Hepatocyte (in vitro differentiated cells): ENCODE results near the gene CBX1. TPM values are rescaled to one million over a fixed set of nuclear protein-coding genes. Genes with fewer than 3 reads are reported as not detected.
"Not testable (repeated sequence)": the region's sequence is repeated elsewhere in the genome, so short reads cannot be mapped to it uniquely, and the experiment has no call there.

Experiments used
- DNase-seq: peaks from one replicate; pipeline ENCODE4 v3.0.0-alpha.2; 2016; ENCODE audit warnings: low spot score
- H2AFZ ChIP-seq: fragments of 200-600 bp; sonication (generic); 2 replicates; pipeline ENCODE4 v1.6.0; 2016; ENCODE audit warnings: antibody characterized with exemption, mild to moderate bottlenecking
- H3K27ac ChIP-seq: fragments of 200-600 bp; sonication (generic); 2 replicates; pipeline ENCODE4 v1.5.1; 2016; ENCODE audit warnings: mild to moderate bottlenecking
- H3K27me3 ChIP-seq: fragments of 200-600 bp; sonication (generic); 2 replicates; pipeline ENCODE4 v1.6.1; 2016
- H3K36me3 ChIP-seq: fragments of 200-600 bp; sonication (generic); replicated peaks from 2 replicates; pipeline ENCODE4 v1.5.1; 2016; ENCODE audit warnings: low read depth; ENCODE audit not compliant: insufficient read depth
- H3K4me1 ChIP-seq: fragments of 200-600 bp; sonication (generic); 2 replicates; pipeline ENCODE4 v1.5.1; 2016; ENCODE audit warnings: mild to moderate bottlenecking, moderate library complexity; ENCODE audit not compliant: insufficient read depth
- H3K4me2 ChIP-seq: fragments of 200-600 bp; sonication (generic); 2 replicates; pipeline ENCODE4 v1.6.0; 2016
- H3K4me3 ChIP-seq: fragments of 200-600 bp; sonication (generic); 2 replicates; pipeline ENCODE4 v1.5.1; 2016; ENCODE audit warnings: mild to moderate bottlenecking
- H3K79me2 ChIP-seq: fragments of 200-600 bp; sonication (generic); 2 replicates; pipeline ENCODE4 v1.6.0; 2017; ENCODE audit warnings: mild to moderate bottlenecking
- H3K9me2 ChIP-seq: fragments of 200-600 bp; sonication (generic); replicated peaks from 2 replicates; pipeline ENCODE4 v1.6.0; 2017; ENCODE audit warnings: mild to moderate bottlenecking; ENCODE audit not compliant: insufficient read depth
- H3K9me3 ChIP-seq: fragments of 200-600 bp; sonication (generic); 2 replicates; pipeline ENCODE4 v1.5.1; 2016; ENCODE audit warnings: low read depth, mild to moderate bottlenecking
- H4K20me1 ChIP-seq: fragments of 200-600 bp; sonication (generic); 2 replicates; pipeline ENCODE4 v1.6.0; 2016; ENCODE audit warnings: mild to moderate bottlenecking; ENCODE audit not compliant: insufficient read depth, poor library complexity, severe bottlenecking
- CTCF ChIP-seq: fragments of 200-600 bp; sonication (generic); IDR thresholded peaks from 2 replicates; pipeline ENCODE4 v1.5.1; 2016; ENCODE audit warnings: antibody characterized with exemption, mild to moderate bottlenecking; ENCODE audit not compliant: poor library complexity
- EZH2 ChIP-seq: fragments of 200-600 bp; sonication (generic); IDR thresholded peaks from 2 replicates; pipeline ENCODE4 v1.6.1; 2016; ENCODE audit warnings: antibody characterized with exemption, mild to moderate bottlenecking, borderline replicate concordance
- EZH2phosphoT487 ChIP-seq: fragments of 200-600 bp; sonication (generic); IDR thresholded peaks from one replicate; pipeline ENCODE4 v1.6.1; 2018; ENCODE audit warnings: antibody characterized with exemption, mild to moderate bottlenecking, low read depth, moderate library complexity; ENCODE audit not compliant: unreplicated experiment, severe bottlenecking
- WGBS: methylation state at CpG from one replicate; pipeline ENCODE4 v1.1.6; 2016; ENCODE audit warnings: low lambda C conversion rate; ENCODE audit errors: missing lambda C conversion rate; 5-methylcytosine and 5-hydroxymethylcytosine counted together
- polyA plus RNA-seq: library from polyadenylated mRNA; unstranded; fragments of >200 nt; fragmentation: Nextera tagmentation; extraction: Ambion mirVana; gene quantifications from 2 replicates; pipeline ENCODE4 v1.2.1, GENCODE V29; 2016
- total RNA-seq: library from RNA; depleted of rRNA; stranded (reverse); fragments of >200 nt; gene quantifications from 2 replicates; pipeline ENCODE4 v1.2.3, GENCODE V29; 2014

CBX1 gene
- total and polyA plus RNA-seq, 2 experiments from 2014 or later: 20.7 to 49.0 TPM

- no peaks in the 10 kb centered on the region for H3K36me3 ChIP-seq
- H4K20me1 ChIP-seq: peaks cover 60% of the 10 kb centered on the region
- peaks cover 99% of the 10 kb centered on the region for H3K79me2 ChIP-seq
- H3K9me3 ChIP-seq: no peaks in the 10 kb centered on the region
- TF ChIP-seq EZH2phosphoT487: no peak
- TF ChIP-seq CTCF: no peak
- no peak for TF ChIP-seq EZH2
- no peak overlapping the region for H3K4me2 ChIP-seq
- H3K9me2 ChIP-seq: no peaks in the 10 kb centered on the region
- WGBS: 79% methylated on average over 4 of the region's 4 CpGs
- H3K4me3 ChIP-seq: no peak overlapping the region
- peak overlapping the region; percentile 31 for H3K27ac ChIP-seq
- no peak overlapping the region for H2AFZ ChIP-seq
- peaks cover 7% of the 10 kb centered on the region for H3K4me1 ChIP-seq
- DNase-seq: no peak
- no peaks in the 10 kb centered on the region for H3K27me3 ChIP-seq
These were observed 5.7 kb downstream of the CBX1 start for GRCh38 chr17:48095611-48096010.

GRCh38 chr17:48093341-48094045 is 7.8 kb downstream of the CBX1 start:
- Histone ChIP-seq H2AFZ (no peak overlapping the region), H3K27ac (no peak overlapping the region), H3K27me3 (no peaks in the 10 kb centered on the region), H3K9me3 (no peaks in the 10 kb centered on the region), H3K4me3 (no peak overlapping the region), H3K36me3 (no peaks in the 10 kb centered on the region), H3K4me1 (no peaks in the 10 kb centered on the region), H3K9me2 (no peaks in the 10 kb centered on the region), H4K20me1 (peaks cover 52% of the 10 kb centered on the region), H3K79me2 (peaks cover 98% of the 10 kb centered on the region), H3K4me2 (no peak overlapping the region)
- TF ChIP-seq CTCF (no peak), EZH2phosphoT487 (no peak), EZH2 (no peak)
- WGBS: 90% methylated on average over 11 of the region's 11 CpGs
- DNase-seq: no peak

GRCh38 chr17:48084932-48085331 is 16.3 kb downstream of the CBX1 start:
- TF ChIP-seq CTCF: no peak
- H3K36me3 ChIP-seq: no peaks in the 10 kb centered on the region
- no peak overlapping the region for H3K4me2 ChIP-seq
- H3K79me2 ChIP-seq: peaks cover 93% of the 10 kb centered on the region
- no peaks in the 10 kb centered on the region for H3K27me3 ChIP-seq
- no peak overlapping the region for H3K4me3 ChIP-seq
- H3K4me1 ChIP-seq: peaks cover 4% of the 10 kb centered on the region
- H3K27ac ChIP-seq: no peak overlapping the region
- no peak overlapping the region for H2AFZ ChIP-seq
- H4K20me1 ChIP-seq: peaks cover 57% of the 10 kb centered on the region
- H3K9me3 ChIP-seq: no peaks in the 10 kb centered on the region
- no peaks in the 10 kb centered on the region for H3K9me2 ChIP-seq
- DNase-seq: no peak
- 55% methylated on average over 2 of the region's 2 CpGs for WGBS

- Histone ChIP-seq H3K27ac (no peak overlapping the region), H2AFZ (no peak overlapping the region), H3K27me3 (no peaks in the 10 kb centered on the region), H4K20me1 (peaks cover 53% of the 10 kb centered on the region), H3K36me3 (no peaks in the 10 kb centered on the region), H3K9me3 (no peaks in the 10 kb centered on the region), H3K4me1 (peaks cover 4% of the 10 kb centered on the region), H3K79me2 (peaks cover 85% of the 10 kb centered on the region), H3K4me3 (no peak overlapping the region), H3K4me2 (no peak overlapping the region), H3K9me2 (no peaks in the 10 kb centered on the region)
- 82% methylated on average over 5 of the region's 5 CpGs for WGBS
- DNase-seq: no peak
- TF ChIP-seq EZH2phosphoT487: no peak
- TF ChIP-seq EZH2: no peak
- TF ChIP-seq CTCF: no peak
These were observed 19.4 kb downstream of the CBX1 start for GRCh38 chr17:48081858-48082257.

- 98% methylated on average over 10 of the region's 10 CpGs for WGBS
- not testable (repeated sequence) for H2AFZ ChIP-seq, H3K36me3 ChIP-seq, H3K27me3 ChIP-seq, H3K9me3 ChIP-seq, H3K27ac ChIP-seq, H3K4me1 ChIP-seq, H3K4me2 ChIP-seq, DNase-seq, H3K9me2 ChIP-seq, H3K4me3 ChIP-seq
- Histone ChIP-seq H4K20me1 (peaks cover 20% of the 10 kb centered on the region), H3K79me2 (peaks cover 41% of the 10 kb centered on the region)
These were observed 24.1 kb downstream of the CBX1 start for GRCh38 chr17:48077152-48077551.
